ENCODE results near the gene STARD9. TPM values are rescaled to one million over a fixed set of nuclear protein-coding genes. Genes with fewer than 3 reads are reported as not detected.

The STARD9 gene
- total and polyA plus RNA-seq, 9 of the 15 experiments (the other 6 are each of a cell fraction or from before 2014, with no cell fraction given): 0.45 to 6.0 (median 3.6) TPM

GRCh38 chr15:42548249-42549031 is 27.0 kb upstream of the STARD9 start, which contains the start of the genes HAUS2 and LRRC57 (continued):
- TF ChIP-seq DEAF1 (CRISPR knock-in tag; IDR thresholded peaks at IDR 0.05): no peak
- TF ChIP-seq KAT8 (IDR thresholded peaks at IDR 0.05; ENCODE audit: low read depth): no peak
- no peak for TF ChIP-seq ZBTB9 (CRISPR knock-in tag; IDR thresholded peaks at IDR 0.05)
- no peak for TF ChIP-seq ZSCAN32 (CRISPR knock-in tag; IDR thresholded peaks at IDR 0.05)
- no peak for TF ChIP-seq ZNF778 (CRISPR knock-in tag; IDR thresholded peaks at IDR 0.05)
- TF ChIP-seq TCF7 (IDR thresholded peaks at IDR 0.05; ENCODE audit: borderline replicate concordance): no peak
- TF ChIP-seq CREBBP (IDR thresholded peaks at IDR 0.05; ENCODE audit: low read depth, low read length): no peak
- TF ChIP-seq ZNF354B (CRISPR knock-in tag; IDR thresholded peaks at IDR 0.05): no peak
- TF ChIP-seq SRSF3 (IDR thresholded peaks at IDR 0.05; ENCODE audit: insufficient read depth, low read length): no peak
- peak; percentile 95 for TF ChIP-seq C11orf30 (IDR thresholded peaks at IDR 0.05; ENCODE audit: low read depth)
- no peak for TF ChIP-seq SIX5 (IDR thresholded peaks at IDR 0.05; ENCODE audit: borderline replicate concordance in 1 of 2, insufficient read depth in 1 of 2, low read depth in 1 of 2, low read length in 2 of 2)
- no peak for TF ChIP-seq SIRT6 (IDR thresholded peaks at IDR 0.05; ENCODE audit: low read depth, low read length)
- no peak for TF ChIP-seq NONO (IDR thresholded peaks at IDR 0.05; ENCODE audit: low read depth in 2 of 2, low read length in 1 of 2)
- TF ChIP-seq ARID4B (CRISPR knock-in tag; IDR thresholded peaks at IDR 0.05): peak; percentile 82; the same call in 1 of the 2 replicates
- no peak for TF ChIP-seq CHD4 (IDR thresholded peaks at IDR 0.05; ENCODE audit: insufficient read depth, insufficient replicate concordance, low read depth, low read length, poor library complexity, severe bottlenecking)
- TF ChIP-seq NFIX (CRISPR knock-in tag; IDR thresholded peaks at IDR 0.05; ENCODE audit: low read depth): no peak
- TF ChIP-seq HMG20A (CRISPR knock-in tag; conservative IDR thresholded peaks at IDR 0.05): no peak
- no peak for TF ChIP-seq ZNF696 (CRISPR knock-in tag; conservative IDR thresholded peaks at IDR 0.05)
- TF ChIP-seq KDM1A (IDR thresholded peaks at IDR 0.05): no peak
- TF ChIP-seq SRSF7 (optimal IDR thresholded peaks at IDR 0.05; ENCODE audit: low read depth, low read length): no peak
- TF ChIP-seq NR1H2 (CRISPR knock-in tag; IDR thresholded peaks at IDR 0.05): peak; percentile 64; the same call in 1 of the 2 replicates
- no peak for TF ChIP-seq CBFA2T3 (IDR thresholded peaks at IDR 0.05)
